Gastrocnemius medialis (tissue), 4 donors: ENCODE results near the gene PTGR2.

Source experiments
- POLR2A ChIP-seq, 2 donors: fragments of 450-650 bp; IDR thresholded peaks; one replicate each; pipeline ENCODE4 v1.6.1; 2017; ENCODE audit warnings: antibody characterized with exemption in 2 of 2, mild to moderate bottlenecking in 2 of 2, moderate library complexity in 2 of 2
- TF ChIP-seq, protein P1 (sequence below), 5 experiments: fragments of 450-650 bp in 3 of 5; fragments of 200-600 bp in 2 of 5; sonication (generic) in 2 of 5; IDR thresholded peaks in 4 of 5; conservative IDR thresholded peaks in 1 of 5; 1 replicate in 4 of 5; 2 replicates in 1 of 5; pipeline ENCODE4 v1.5.1; 2016 to 2019; ENCODE audit warnings: antibody characterized with exemption in 5 of 5, mild to moderate bottlenecking in 3 of 5, moderate library complexity in 3 of 5

DNA sequence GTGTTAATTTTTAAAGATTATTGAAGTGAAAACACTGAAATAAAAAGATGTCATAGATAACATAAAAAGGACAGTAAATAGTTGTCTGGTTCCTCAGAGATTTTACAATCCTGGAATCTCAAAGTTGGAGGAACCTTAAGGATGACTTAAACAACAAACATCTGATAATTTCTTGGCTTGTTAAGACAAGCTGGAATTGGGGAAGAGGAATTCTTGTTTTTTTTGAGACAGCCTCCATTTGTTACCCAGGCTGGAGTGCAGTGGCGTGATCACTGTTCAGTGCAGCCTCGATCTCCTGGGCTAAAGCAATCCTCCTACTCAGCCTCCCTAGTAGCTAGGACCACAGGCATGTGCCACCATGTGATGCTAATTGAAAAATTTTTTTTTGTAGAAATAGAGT lies 37.3 kb downstream of the PTGR2 start:
- TF ChIP-seq, protein P1, sequence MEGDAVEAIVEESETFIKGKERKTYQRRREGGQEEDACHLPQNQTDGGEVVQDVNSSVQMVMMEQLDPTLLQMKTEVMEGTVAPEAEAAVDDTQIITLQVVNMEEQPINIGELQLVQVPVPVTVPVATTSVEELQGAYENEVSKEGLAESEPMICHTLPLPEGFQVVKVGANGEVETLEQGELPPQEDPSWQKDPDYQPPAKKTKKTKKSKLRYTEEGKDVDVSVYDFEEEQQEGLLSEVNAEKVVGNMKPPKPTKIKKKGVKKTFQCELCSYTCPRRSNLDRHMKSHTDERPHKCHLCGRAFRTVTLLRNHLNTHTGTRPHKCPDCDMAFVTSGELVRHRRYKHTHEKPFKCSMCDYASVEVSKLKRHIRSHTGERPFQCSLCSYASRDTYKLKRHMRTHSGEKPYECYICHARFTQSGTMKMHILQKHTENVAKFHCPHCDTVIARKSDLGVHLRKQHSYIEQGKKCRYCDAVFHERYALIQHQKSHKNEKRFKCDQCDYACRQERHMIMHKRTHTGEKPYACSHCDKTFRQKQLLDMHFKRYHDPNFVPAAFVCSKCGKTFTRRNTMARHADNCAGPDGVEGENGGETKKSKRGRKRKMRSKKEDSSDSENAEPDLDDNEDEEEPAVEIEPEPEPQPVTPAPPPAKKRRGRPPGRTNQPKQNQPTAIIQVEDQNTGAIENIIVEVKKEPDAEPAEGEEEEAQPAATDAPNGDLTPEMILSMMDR (IDR thresholded peaks at IDR 0.05 in 4 of 5, conservative IDR thresholded peaks at IDR 0.05 in 1 of 5): no peak
- TF ChIP-seq POLR2A (IDR thresholded peaks at IDR 0.05): no peak
